ENCODE data around the gene PYGO2. TPM values are rescaled to one million over a fixed set of nuclear protein-coding genes. Genes with fewer than 3 reads are reported as not detected.

PYGO2 gene
- total and polyA plus RNA-seq, 2 of the 8 experiments (the other 6 are each of a cell fraction or from before 2014, with no cell fraction given) = 31.0 to 31.6 TPM

DNA sequence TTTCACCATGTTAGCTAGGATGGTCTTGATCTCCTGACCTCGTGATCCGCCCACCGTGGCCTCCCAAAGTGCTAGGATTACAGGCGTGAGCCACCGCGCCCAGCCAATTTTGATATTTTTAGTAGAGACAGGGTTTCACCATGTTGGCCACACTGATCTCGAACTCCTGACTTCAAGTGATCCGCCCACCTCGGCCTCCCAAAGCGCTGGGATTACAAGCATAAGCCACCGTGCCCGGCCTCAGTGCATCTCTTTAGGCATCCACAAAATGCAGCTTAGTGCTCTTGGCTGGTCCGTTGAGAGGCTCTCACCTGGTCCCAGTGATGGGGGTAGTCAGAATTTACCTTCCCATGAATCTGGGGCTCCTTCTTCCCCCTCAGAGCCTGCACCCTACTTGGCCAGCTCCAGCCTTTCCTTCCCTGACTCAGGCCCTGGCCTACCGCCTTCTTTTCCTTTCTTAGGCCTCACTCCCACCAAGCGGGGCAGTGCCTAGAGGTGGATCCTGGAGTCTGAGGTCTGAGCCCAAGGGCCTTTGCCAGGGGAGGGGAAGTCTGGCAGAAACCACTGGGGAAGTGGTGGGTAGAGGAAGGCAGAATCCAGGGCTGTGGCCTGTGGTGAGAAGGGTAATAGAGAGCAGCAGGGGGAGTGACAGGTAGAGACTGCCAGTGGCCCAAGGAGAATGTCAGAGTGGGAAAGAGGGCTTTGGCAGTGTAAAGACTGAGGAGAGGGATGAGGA lies 35.6 kb upstream of the PYGO2 start:
- Histone ChIP-seq H4K20me1 (replicated peaks in 1 of 2; ENCODE audit: control insufficient read depth in 1 of 2, insufficient read depth in 2 of 2, low read length in 2 of 2) (no peaks in the 10 kb centered on the region), H3K4me2 (ENCODE audit: insufficient read depth in 1 of 2, low read depth in 2 of 2, low read length in 2 of 2) (no peak overlapping the region), H3K4ac (replicated peaks; ENCODE audit: insufficient read length, low read depth, low read length) (no peak overlapping the region), H2BK20ac (ENCODE audit: low read length) (no peak overlapping the region), H3K9ac (replicated peaks in 1 of 4; ENCODE audit: extremely low read depth in 1 of 4, low read depth in 3 of 4, low read length in 3 of 4) (no peak overlapping the region), H3K9me3 (ENCODE audit: insufficient read depth in 2 of 2, low read depth in 1 of 2, low read length in 1 of 2) (no peaks in the 10 kb centered on the region), H4K91ac (replicated peaks; ENCODE audit: insufficient read length, low read length) (no peak overlapping the region), H2AFZ (ENCODE audit: low read length) (no peak overlapping the region), H2BK5ac (ENCODE audit: low read depth, low read length) (no peak overlapping the region), H3K79me1 (ENCODE audit: low read depth, low read length) (no peaks in the 10 kb centered on the region), H3K23me2 (ENCODE audit: low read depth, low read length) (peaks cover 12% of the 10 kb centered on the region; the same call in 1 of the 2 replicates), H3K36me3 (ENCODE audit: control insufficient read depth in 2 of 4, insufficient read depth in 4 of 4, low read length in 3 of 4) (peaks cover 0 to 3% (median 1%) of the 10 kb centered on the region in 4 experiments; a peak in 3 of 8 replicates), H3K4me3 (ENCODE audit: extremely low read depth in 1 of 4, insufficient read depth in 2 of 4, low read depth in 3 of 4, low read length in 4 of 4) (no peak overlapping the region), H4K8ac (ENCODE audit: extremely low read depth, insufficient read depth, low read length) (no peak overlapping the region), H3K56ac (replicated peaks; ENCODE audit: insufficient read length, low read depth, low read length) (no peak overlapping the region), H2BK15ac (ENCODE audit: low read length) (0 out of 2 replicates have a peak overlapping the region, but pooled peaks have one; percentile 72), H3K27me3 (replicated peaks in 1 of 4; ENCODE audit: control insufficient read depth in 3 of 4, extremely low read depth in 1 of 4, insufficient read depth in 3 of 4, low read length in 3 of 4) (no peaks in the 10 kb centered on the region), H2BK120ac (replicated peaks; ENCODE audit: low read depth, low read length) (no peak overlapping the region), H2BK12ac (ENCODE audit: low read depth, low read length) (0 out of 2 replicates have a peak overlapping the region, but pooled peaks have one; percentile 84), H3K79me2 (ENCODE audit: control insufficient read depth in 1 of 2, insufficient read depth in 2 of 2, low read length in 2 of 2) (no peaks in the 10 kb centered on the region), H4K5ac (ENCODE audit: insufficient read length, low read depth, low read length) (no peak overlapping the region), H3K18ac (ENCODE audit: extremely low read depth, low read length) (no peak overlapping the region), H3K4me1 (replicated peaks in 1 of 4; ENCODE audit: control insufficient read depth in 3 of 4, insufficient read depth in 4 of 4, low read length in 3 of 4) (peaks cover 0 to 9% (median 4%) of the 10 kb centered on the region in 4 experiments; a peak in 4 of 7 replicates), H3K27ac (ENCODE audit: low read depth, low read length) (no peak overlapping the region), H3K23ac (ENCODE audit: insufficient read length) (no peak overlapping the region), H3K14ac (ENCODE audit: insufficient read length) (no peak overlapping the region), H2AK5ac (ENCODE audit: low read depth, low read length) (no peak overlapping the region)
- no peak for FAIRE-seq
- WGBS, 2 experiments (ENCODE audit: extremely low coverage in 1 of 2, insufficient coverage in 1 of 2, insufficient read length in 1 of 2, insufficient replicate concordance in 2 of 2, low coverage in 1 of 2, low lambda C conversion rate in 2 of 2, missing lambda C conversion rate in 1 of 2) = 92% methylated on average over 14 of the region's 15 CpGs; no CpG with 5 or more reads in 1 of the 2 experiments
- TF ChIP-seq FOSL1 (IDR thresholded peaks at IDR 0.05; ENCODE audit: insufficient read depth, low read depth, low read length) = no peak
- no peak for DNase-seq (ENCODE audit: low read depth in 1 of 2, low spot score in 2 of 2)
- ChIA-PET CTCF (ENCODE audit: partially characterized antibody) (interaction anchor here (0.9 to 14.0 kb wide), 14 partner anchors 18 to 169 kb away, joined by 3 to 334 read pairs (median 10); partner anchors contain the start of genes CKS1B, EFNA4, FLAD1 and PBXIP1), POLR2A (ENCODE audit: partially characterized antibody) (interaction anchor here (1.3 to 42.8 kb wide), 6 partner anchors 10 to 61 kb away, joined by 3 to 702 read pairs (median 17); partner anchors contain the start of genes CKS1B, FLAD1, PBXIP1 and PMVK)

All from H1 (cell line).